ENCODE data around the gene VPS37C.

DNA sequence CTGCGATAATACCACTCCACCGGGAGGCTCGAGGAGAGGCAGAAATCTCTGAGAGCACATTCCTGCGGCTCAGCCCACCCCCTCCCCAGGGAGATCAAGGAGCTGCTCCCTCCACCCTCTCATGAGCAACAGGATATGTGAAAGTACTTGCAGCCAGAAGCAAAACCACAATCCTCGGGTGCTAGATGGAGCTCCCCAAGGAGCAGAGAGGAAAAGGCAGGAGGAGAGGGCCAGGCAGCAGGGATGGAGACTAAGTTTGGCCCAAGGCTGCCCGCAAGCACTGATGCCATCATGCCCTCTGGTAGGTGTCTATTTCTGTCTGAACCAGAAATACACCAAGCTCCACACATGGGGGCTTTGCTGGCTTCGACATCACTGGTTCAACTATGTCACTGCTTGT, 22.3 kb downstream of the VPS37C start:
- no peak for TF ChIP-seq POLR2A (IDR thresholded peaks at IDR 0.05)
- TF ChIP-seq, protein P1, sequence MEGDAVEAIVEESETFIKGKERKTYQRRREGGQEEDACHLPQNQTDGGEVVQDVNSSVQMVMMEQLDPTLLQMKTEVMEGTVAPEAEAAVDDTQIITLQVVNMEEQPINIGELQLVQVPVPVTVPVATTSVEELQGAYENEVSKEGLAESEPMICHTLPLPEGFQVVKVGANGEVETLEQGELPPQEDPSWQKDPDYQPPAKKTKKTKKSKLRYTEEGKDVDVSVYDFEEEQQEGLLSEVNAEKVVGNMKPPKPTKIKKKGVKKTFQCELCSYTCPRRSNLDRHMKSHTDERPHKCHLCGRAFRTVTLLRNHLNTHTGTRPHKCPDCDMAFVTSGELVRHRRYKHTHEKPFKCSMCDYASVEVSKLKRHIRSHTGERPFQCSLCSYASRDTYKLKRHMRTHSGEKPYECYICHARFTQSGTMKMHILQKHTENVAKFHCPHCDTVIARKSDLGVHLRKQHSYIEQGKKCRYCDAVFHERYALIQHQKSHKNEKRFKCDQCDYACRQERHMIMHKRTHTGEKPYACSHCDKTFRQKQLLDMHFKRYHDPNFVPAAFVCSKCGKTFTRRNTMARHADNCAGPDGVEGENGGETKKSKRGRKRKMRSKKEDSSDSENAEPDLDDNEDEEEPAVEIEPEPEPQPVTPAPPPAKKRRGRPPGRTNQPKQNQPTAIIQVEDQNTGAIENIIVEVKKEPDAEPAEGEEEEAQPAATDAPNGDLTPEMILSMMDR (IDR thresholded peaks at IDR 0.05), result no peak

Measured in tibial nerve (tissue), 3 donors.